Colonic mucosa (tissue), 4 donors: ENCODE measurements around the gene ROBO1. TPM values are rescaled to one million over a fixed set of nuclear protein-coding genes. Genes with fewer than 3 reads are reported as not detected.

Experiments used
- DNase-seq: peaks from one replicate; pipeline ENCODE4 v3.0.0-alpha.2; 2020
- H3K27ac ChIP-seq: fragments of 200-600 bp; one replicate; pipeline ENCODE4 v1.8.0; 2021
- H3K27me3 ChIP-seq: fragments of 200-600 bp; one replicate; pipeline ENCODE4 v1.8.0; 2021
- H3K36me3 ChIP-seq: fragments of 200-600 bp; one replicate; pipeline ENCODE4 v1.8.0; 2021
- H3K4me1 ChIP-seq: fragments of 200-600 bp; one replicate; pipeline ENCODE4 v1.8.0; 2021; ENCODE audit warnings: mild to moderate bottlenecking
- H3K4me3 ChIP-seq: fragments of 200-600 bp; one replicate; pipeline ENCODE4 v1.8.0; 2021
- H3K9ac ChIP-seq, 2 donors: one replicate each; pipeline ENCODE4 v1.7.0; 2013; ENCODE audit warnings: control low read depth in 2 of 2, low read depth in 2 of 2, low read length in 2 of 2
- H3K9me3 ChIP-seq: fragments of 200-600 bp; one replicate; pipeline ENCODE4 v1.8.0; 2021
- intact Hi-C: fragments of 100-400 bp; cut with DNase I; formaldehyde crosslinking; loops from one replicate; pipeline ENCODE4 v1.14.1; 2022
- total RNA-seq, 2 donors: library from RNA; stranded (reverse); fragmentation: NEBNext Ultra II Directional in 1 of 2; extraction: Animal tissue kit (Norgen Biotek cat#: 25700) in 1 of 2; gene quantifications; one replicate each; pipeline ENCODE4 v1.2.1, GENCODE V29; 2021
- TF ChIP-seq, protein P1 (sequence below): fragments of 200-600 bp; IDR thresholded peaks from one replicate; pipeline ENCODE4 v1.8.0; 2022; ENCODE audit warnings: antibody characterized with exemption, mild to moderate bottlenecking
- donor health status: healthy.
- donor health status: DM: no; HTN: no; CAD: no.
- donor health status: DM: no; HTN: no; CAD: no.

ROBO1 gene
- total RNA-seq, 2 donors from 2014 or later = 8.1 to 9.4 TPM

DNA sequence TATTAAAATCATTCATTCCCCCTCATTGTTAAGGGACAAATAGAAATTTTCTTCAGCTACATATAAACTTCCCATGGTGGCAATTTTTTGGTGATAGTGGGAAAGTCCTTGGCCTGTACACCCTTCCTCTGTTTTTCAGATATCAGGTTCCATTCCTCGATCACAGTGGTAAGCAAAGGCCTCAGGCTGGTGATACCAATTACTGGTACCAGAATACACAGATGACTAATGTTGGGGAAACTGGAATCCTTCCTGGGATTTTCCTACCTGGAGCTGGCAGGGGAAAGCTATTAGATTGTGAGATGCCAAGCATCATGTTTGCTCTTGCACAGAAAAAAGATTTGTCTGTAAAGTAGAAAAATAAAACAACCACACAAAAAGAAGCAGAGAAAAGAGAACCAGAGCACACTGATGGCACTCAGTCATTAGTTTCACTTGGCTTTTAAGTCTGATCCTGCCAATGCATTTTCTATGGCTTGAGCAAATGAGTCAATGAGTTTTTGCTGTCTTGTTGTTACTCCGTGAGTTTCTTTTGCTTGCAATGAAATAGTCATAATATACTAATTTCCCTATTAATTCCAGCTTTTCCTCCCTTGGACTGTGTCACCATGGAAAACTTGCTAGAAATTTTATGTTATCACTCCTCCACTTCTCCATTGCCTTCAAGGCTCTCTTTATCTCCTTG is 795.0 kb downstream of the ROBO1 start:
- Histone ChIP-seq H3K27me3 (no peaks in the 10 kb centered on the region), H3K4me3 (no peak overlapping the region), H3K27ac (no peak overlapping the region), H3K9me3 (no peaks in the 10 kb centered on the region), H3K4me1 (no peaks in the 10 kb centered on the region), H3K9ac (no peak overlapping the region), H3K36me3 (no peaks in the 10 kb centered on the region)
- TF ChIP-seq, protein P1, sequence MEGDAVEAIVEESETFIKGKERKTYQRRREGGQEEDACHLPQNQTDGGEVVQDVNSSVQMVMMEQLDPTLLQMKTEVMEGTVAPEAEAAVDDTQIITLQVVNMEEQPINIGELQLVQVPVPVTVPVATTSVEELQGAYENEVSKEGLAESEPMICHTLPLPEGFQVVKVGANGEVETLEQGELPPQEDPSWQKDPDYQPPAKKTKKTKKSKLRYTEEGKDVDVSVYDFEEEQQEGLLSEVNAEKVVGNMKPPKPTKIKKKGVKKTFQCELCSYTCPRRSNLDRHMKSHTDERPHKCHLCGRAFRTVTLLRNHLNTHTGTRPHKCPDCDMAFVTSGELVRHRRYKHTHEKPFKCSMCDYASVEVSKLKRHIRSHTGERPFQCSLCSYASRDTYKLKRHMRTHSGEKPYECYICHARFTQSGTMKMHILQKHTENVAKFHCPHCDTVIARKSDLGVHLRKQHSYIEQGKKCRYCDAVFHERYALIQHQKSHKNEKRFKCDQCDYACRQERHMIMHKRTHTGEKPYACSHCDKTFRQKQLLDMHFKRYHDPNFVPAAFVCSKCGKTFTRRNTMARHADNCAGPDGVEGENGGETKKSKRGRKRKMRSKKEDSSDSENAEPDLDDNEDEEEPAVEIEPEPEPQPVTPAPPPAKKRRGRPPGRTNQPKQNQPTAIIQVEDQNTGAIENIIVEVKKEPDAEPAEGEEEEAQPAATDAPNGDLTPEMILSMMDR = no peak
- intact Hi-C loops = no loop called here
- DNase-seq = no peak

GRCh38 chr3:78970656-78971055 is 797.1 kb downstream of the ROBO1 start:
- no peak overlapping the region for H3K27ac ChIP-seq
- no peak for DNase-seq
- TF ChIP-seq, protein P1 = no peak
- no peaks in the 10 kb centered on the region for H3K4me1 ChIP-seq
- no peaks in the 10 kb centered on the region for H3K9me3 ChIP-seq
- intact Hi-C loops = no loop called here
- no peaks in the 10 kb centered on the region for H3K36me3 ChIP-seq
- no peak overlapping the region for H3K9ac ChIP-seq
- no peak overlapping the region for H3K4me3 ChIP-seq
- no peaks in the 10 kb centered on the region for H3K27me3 ChIP-seq

- TF ChIP-seq, protein P1 = no peak
- Histone ChIP-seq H3K4me3 (no peak overlapping the region), H3K27me3 (no peaks in the 10 kb centered on the region), H3K36me3 (no peaks in the 10 kb centered on the region), H3K4me1 (no peaks in the 10 kb centered on the region), H3K9me3 (no peaks in the 10 kb centered on the region), H3K9ac (no peak overlapping the region), H3K27ac (no peak overlapping the region)
- intact Hi-C loops = no loop called here
- DNase-seq = no peak
Observed at GRCh38 chr3:78969483-78969882, 798.3 kb downstream of the ROBO1 start.

- no peaks in the 10 kb centered on the region for H3K36me3 ChIP-seq
- no peaks in the 10 kb centered on the region for H3K4me1 ChIP-seq
- DNase-seq = no peak
- TF ChIP-seq, protein P1 = no peak
- no peak overlapping the region for H3K9ac ChIP-seq
- H3K9me3 ChIP-seq = no peaks in the 10 kb centered on the region
- H3K27me3 ChIP-seq = no peaks in the 10 kb centered on the region
- no peak overlapping the region for H3K27ac ChIP-seq
- intact Hi-C loops = no loop called here
- no peak overlapping the region for H3K4me3 ChIP-seq
Observed at GRCh38 chr3:78967061-78967460, 800.7 kb downstream of the ROBO1 start.

DNA sequence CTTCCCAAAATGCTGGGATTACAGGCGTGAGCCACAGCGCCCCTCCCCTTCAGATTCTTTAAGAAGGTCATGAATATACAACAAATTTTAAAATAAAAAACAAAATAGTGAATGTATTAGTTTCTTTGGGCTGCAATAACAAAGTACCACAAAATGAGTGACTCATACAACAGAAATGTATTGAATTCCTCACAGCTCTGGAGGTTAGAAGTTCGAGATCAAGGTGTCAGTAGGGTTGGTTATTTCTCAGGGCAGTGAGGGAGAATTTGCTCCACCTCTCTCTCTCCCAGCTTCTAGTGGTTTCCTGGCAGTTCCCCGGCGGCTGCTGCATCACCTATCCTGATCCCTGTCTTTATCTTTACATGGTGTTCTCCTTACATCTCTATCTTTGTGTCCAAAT is 804.0 kb downstream of the ROBO1 start:
- H3K27me3 ChIP-seq = no peaks in the 10 kb centered on the region
- no peak for DNase-seq
- H3K4me3 ChIP-seq = no peak overlapping the region
- H3K9me3 ChIP-seq = no peaks in the 10 kb centered on the region
- H3K36me3 ChIP-seq = no peaks in the 10 kb centered on the region
- no peak overlapping the region for H3K27ac ChIP-seq
- TF ChIP-seq, protein P1 = no peak
- no peak overlapping the region for H3K9ac ChIP-seq
- intact Hi-C loops = no loop called here
- H3K4me1 ChIP-seq = no peaks in the 10 kb centered on the region
